Loucy (cell line): ENCODE data around the gene TAPBP.
"Not testable (repeated sequence)": the region's sequence is repeated elsewhere in the genome, so short reads cannot be mapped to it uniquely, and the experiment has no call there.

Source experiments
- H2AFZ ChIP-seq: fragments of 200-600 bp; sonication (generic); 2 replicates; pipeline ENCODE4 v1.6.0; 2016; ENCODE audit warnings: antibody characterized with exemption, mild to moderate bottlenecking, low read length, moderate library complexity
- H3F3A ChIP-seq: fragments of 200-600 bp; 2 replicates; pipeline ENCODE4 v1.6.0; 2016; ENCODE audit warnings: antibody characterized with exemption, low read depth, mild to moderate bottlenecking
- H3K27me3 ChIP-seq: fragments of 200-600 bp; sonication (generic); 2 replicates; pipeline ENCODE4 v1.6.1; 2014; ENCODE audit warnings: low read length, mild to moderate bottlenecking; ENCODE audit not compliant: insufficient read depth, poor library complexity, severe bottlenecking
- H3K36me3 ChIP-seq: fragments of 200-600 bp; sonication (generic); 2 replicates; pipeline ENCODE4 v1.6.1; 2016; ENCODE audit warnings: low read length; ENCODE audit not compliant: insufficient read depth
- H3K4me1 ChIP-seq: fragments of 200-600 bp; sonication (generic); 2 replicates; pipeline ENCODE4 v1.5.1; 2014; ENCODE audit warnings: low read length, mild to moderate bottlenecking; ENCODE audit not compliant: insufficient read depth, poor library complexity, severe bottlenecking
- H3K4me2 ChIP-seq: fragments of 200-600 bp; sonication (generic); 2 replicates; pipeline ENCODE4 v1.6.0; 2014; ENCODE audit warnings: antibody characterized with exemption, low read length, low read depth, mild to moderate bottlenecking; ENCODE audit not compliant: poor library complexity, severe bottlenecking
- H3K4me3 ChIP-seq: fragments of 200-600 bp; sonication (generic); 2 replicates; pipeline ENCODE4 v1.5.1; 2014; ENCODE audit warnings: low read length, mild to moderate bottlenecking, mixed read lengths; ENCODE audit not compliant: poor library complexity, severe bottlenecking
- H3K79me2 ChIP-seq: fragments of 200-600 bp; sonication (generic); 2 replicates; pipeline ENCODE4 v1.6.1; 2014; ENCODE audit warnings: low read length; ENCODE audit not compliant: insufficient read depth
- H3K9ac ChIP-seq: fragments of 200-600 bp; sonication (generic); 2 replicates; pipeline ENCODE4 v1.6.0; 2014; ENCODE audit warnings: mild to moderate bottlenecking, low read depth, low read length, moderate library complexity; ENCODE audit not compliant: poor library complexity, severe bottlenecking
- H3K9me2 ChIP-seq: fragments of 200-600 bp; sonication (generic); replicated peaks from 2 replicates; pipeline ENCODE4 v1.6.1; 2016; ENCODE audit warnings: low read depth, low read length, mixed read lengths
- H3K9me3 ChIP-seq: fragments of 200-600 bp; sonication (generic); 2 replicates; pipeline ENCODE4 v1.6.1; 2014; ENCODE audit warnings: mild to moderate bottlenecking, antibody characterized with exemption, low read length, low read depth; ENCODE audit not compliant: insufficient read depth
- H4K20me1 ChIP-seq: fragments of 200-600 bp; sonication (generic); 2 replicates; pipeline ENCODE4 v1.6.0; 2014; ENCODE audit warnings: antibody characterized with exemption, low read length, mild to moderate bottlenecking; ENCODE audit not compliant: insufficient read depth, poor library complexity, severe bottlenecking
- CTCF ChIP-seq: fragments of 200-600 bp; sonication (generic); conservative IDR thresholded peaks from 2 replicates; pipeline ENCODE4 v1.5.1; 2014; ENCODE audit warnings: mild to moderate bottlenecking, antibody characterized with exemption, low read length
- EZH2phosphoT487 ChIP-seq: fragments of 200-600 bp; IDR thresholded peaks from 2 replicates; pipeline ENCODE4 v1.6.1; 2018; ENCODE audit warnings: antibody characterized with exemption, mild to moderate bottlenecking, moderate library complexity, borderline replicate concordance

TAPBP gene

GRCh38 chr6:33271468-33272274 is 42.2 kb downstream of the TAPBP start, which contains the start of the genes RPS18 and VPS52:
Gene RPS18 (plus strand): TSS chr6:33272075. CDS start chr6:33272120, 45 bp downstream.
Gene VPS52 (minus strand): TSS chr6:33271876. CDS start chr6:33271675, 201 bp downstream.
- Histone ChIP-seq H2AFZ (peak within 1 kb of the TSS; percentile 96), H3K4me2 (peak within 1 kb of the TSS; percentile 99), H3F3A (peaks cover 5% of the 10 kb centered on the region; the same call in 1 of the 2 replicates), H3K9me3 (no peaks in the 10 kb centered on the region), H3K4me1 (peaks cover 47% of the 10 kb centered on the region), H3K9ac (peak within 1 kb of the TSS; percentile 94), H3K79me2 (peaks cover 76% of the 10 kb centered on the region), H3K4me3 (peak within 1 kb of the TSS; percentile 95), H4K20me1 (peaks cover 44% of the 10 kb centered on the region), H3K36me3 (peaks cover 43% of the 10 kb centered on the region), H3K27me3 (peaks cover 6% of the 10 kb centered on the region), H3K9me2 (no peaks in the 10 kb centered on the region)
- TF ChIP-seq EZH2phosphoT487 (no peak), CTCF (no peak)

- H3K4me1 ChIP-seq, result peaks cover 47% of the 10 kb centered on the region
- no peak for TF ChIP-seq CTCF
- TF ChIP-seq EZH2phosphoT487, result no peak
- peaks cover 37% of the 10 kb centered on the region for H3K36me3 ChIP-seq
- peak overlapping the region; percentile 96 for H2AFZ ChIP-seq
- H3K9ac ChIP-seq, result peak overlapping the region; percentile 94
- H3K9me2 ChIP-seq, result no peaks in the 10 kb centered on the region
- no peaks in the 10 kb centered on the region for H3F3A ChIP-seq
- H3K79me2 ChIP-seq, result peaks cover 71% of the 10 kb centered on the region
- peaks cover 6% of the 10 kb centered on the region for H3K27me3 ChIP-seq
- peak overlapping the region; percentile 95 for H3K4me3 ChIP-seq
- H3K4me2 ChIP-seq, result peak overlapping the region; percentile 79
- no peaks in the 10 kb centered on the region for H3K9me3 ChIP-seq
- H4K20me1 ChIP-seq, result peaks cover 39% of the 10 kb centered on the region
Observed at GRCh38 chr6:33271117-33271467, 42.8 kb downstream of the TAPBP start.

- Histone ChIP-seq H3K79me2 (peaks cover 5% of the 10 kb centered on the region), H3K27me3 (no peaks in the 10 kb centered on the region), H3K36me3 (peaks cover 23% of the 10 kb centered on the region; the same call in 1 of the 2 replicates), H3K9ac (no peak overlapping the region), H3K4me3 (no peak overlapping the region), H3K4me1 (no peaks in the 10 kb centered on the region), H3K9me2 (no peaks in the 10 kb centered on the region), H3K4me2 (no peak overlapping the region), H3K9me3 (no peaks in the 10 kb centered on the region), H2AFZ (no peak overlapping the region), H3F3A (no peaks in the 10 kb centered on the region), H4K20me1 (no peaks in the 10 kb centered on the region)
- TF ChIP-seq EZH2phosphoT487 (no peak), CTCF (no peak)
Observed at GRCh38 chr6:33264015-33264414, 49.9 kb downstream of the TAPBP start.

GRCh38 chr6:33262490-33262889 is 51.4 kb downstream of the TAPBP start:
- H3K9me3 ChIP-seq, H3K27me3 ChIP-seq, H3K79me2 ChIP-seq, H3K4me3 ChIP-seq, H3F3A ChIP-seq, H3K4me1 ChIP-seq, H3K9ac ChIP-seq, H4K20me1 ChIP-seq, H3K4me2 ChIP-seq, H3K9me2 ChIP-seq, H2AFZ ChIP-seq: not testable (repeated sequence)
- H3K36me3 ChIP-seq, result peaks cover 13% of the 10 kb centered on the region; the same call in 1 of the 2 replicates
